Measurements from ENCODE around the gene TAX1BP3.
A peak's percentile ranks its signal among the peaks of the same experiment; 100 is the strongest.
"Not testable (repeated sequence)": the region's sequence is repeated elsewhere in the genome, so short reads cannot be mapped to it uniquely, and the experiment has no call there.

The TAX1BP3 gene

DNA sequence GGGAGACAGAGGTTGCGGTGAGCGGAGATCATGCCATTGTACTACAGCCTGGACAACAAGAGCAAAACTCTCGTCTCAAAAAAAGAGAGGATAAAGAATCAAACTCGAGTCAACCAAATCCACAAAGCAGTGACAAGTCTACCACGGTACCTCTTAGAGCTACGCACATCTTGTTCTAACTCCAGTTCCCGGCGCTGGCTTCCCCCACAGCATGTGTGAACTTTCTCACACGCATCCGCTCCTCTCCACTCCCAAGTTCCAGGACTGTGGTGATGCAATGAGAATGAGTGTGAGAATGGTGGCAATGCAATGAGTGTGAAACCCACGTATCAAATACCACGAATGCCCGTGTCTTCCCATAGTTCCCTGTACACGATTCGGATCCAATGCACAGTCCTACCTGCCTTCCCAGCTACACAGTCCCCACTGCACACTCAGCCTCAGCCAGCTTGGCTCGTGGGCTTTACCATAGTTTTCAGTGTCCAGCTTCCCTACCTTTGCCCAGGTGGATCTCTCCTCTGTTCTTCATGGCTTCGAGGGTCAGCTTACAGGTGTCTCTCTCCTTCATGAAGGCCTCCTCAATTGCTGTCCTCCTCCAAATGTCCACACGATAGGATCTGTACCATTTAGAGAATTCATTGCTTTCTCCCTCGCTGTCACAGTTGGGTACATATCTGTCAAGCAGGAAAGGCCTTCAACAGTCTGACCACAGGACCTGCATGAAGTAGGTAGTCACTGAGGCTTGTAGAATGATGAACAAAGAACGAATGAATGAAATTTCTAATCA lies 36.7 kb upstream of the TAX1BP3 start:
- DNase-seq (ENCODE audit: low read depth, low spot score): no peak
- H3K4me3 ChIP-seq (ENCODE audit: low read depth, low read length): no peak overlapping the region
- TF ChIP-seq, protein P1, sequence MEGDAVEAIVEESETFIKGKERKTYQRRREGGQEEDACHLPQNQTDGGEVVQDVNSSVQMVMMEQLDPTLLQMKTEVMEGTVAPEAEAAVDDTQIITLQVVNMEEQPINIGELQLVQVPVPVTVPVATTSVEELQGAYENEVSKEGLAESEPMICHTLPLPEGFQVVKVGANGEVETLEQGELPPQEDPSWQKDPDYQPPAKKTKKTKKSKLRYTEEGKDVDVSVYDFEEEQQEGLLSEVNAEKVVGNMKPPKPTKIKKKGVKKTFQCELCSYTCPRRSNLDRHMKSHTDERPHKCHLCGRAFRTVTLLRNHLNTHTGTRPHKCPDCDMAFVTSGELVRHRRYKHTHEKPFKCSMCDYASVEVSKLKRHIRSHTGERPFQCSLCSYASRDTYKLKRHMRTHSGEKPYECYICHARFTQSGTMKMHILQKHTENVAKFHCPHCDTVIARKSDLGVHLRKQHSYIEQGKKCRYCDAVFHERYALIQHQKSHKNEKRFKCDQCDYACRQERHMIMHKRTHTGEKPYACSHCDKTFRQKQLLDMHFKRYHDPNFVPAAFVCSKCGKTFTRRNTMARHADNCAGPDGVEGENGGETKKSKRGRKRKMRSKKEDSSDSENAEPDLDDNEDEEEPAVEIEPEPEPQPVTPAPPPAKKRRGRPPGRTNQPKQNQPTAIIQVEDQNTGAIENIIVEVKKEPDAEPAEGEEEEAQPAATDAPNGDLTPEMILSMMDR (IDR thresholded peaks at IDR 0.05; ENCODE audit: low read depth, low read length): no peak
- in situ Hi-C loops (cut with HindIII; ENCODE audit: low sequenced_read_pairs): no loop called here

DNA sequence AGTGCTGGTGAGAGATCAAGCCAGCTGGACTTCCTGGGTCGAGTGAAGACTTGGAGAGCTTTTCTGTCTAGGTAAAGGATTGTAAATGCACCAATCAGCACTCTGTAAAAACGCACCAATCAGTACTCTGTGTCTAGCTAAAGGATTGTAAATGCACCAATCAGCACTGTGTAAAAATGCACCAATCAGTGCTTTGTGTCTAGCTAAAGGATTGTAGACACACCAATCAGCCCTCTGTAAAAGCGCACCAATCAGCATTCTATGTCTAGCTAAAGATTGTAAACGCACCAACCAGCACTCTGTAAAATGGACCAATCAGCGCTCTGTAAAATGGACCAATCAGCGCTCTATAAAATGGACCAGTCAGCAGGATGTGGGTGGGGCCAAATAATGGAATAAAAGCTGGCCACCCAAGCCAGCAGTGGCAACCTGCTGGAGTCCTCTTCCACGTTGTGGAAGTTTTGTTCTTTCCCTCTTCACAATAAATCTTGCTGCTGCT lies 33.7 kb upstream of the TAX1BP3 start:
- in situ Hi-C loops (cut with HindIII; ENCODE audit: low sequenced_read_pairs); DNase-seq (ENCODE audit: low read depth, low spot score); H3K4me3 ChIP-seq (ENCODE audit: low read depth, low read length): not testable (repeated sequence)

GRCh38 chr17:3699951-3700350 lies 31.6 kb upstream of the TAX1BP3 start:
- DNase-seq (ENCODE audit: low read depth, low spot score): no peak
- no peak overlapping the region for H3K4me3 ChIP-seq (ENCODE audit: low read depth, low read length)
- in situ Hi-C loops (cut with HindIII; ENCODE audit: low sequenced_read_pairs): no loop called here
- TF ChIP-seq, protein P1 (IDR thresholded peaks at IDR 0.05; ENCODE audit: low read depth, low read length): no peak

DNA sequence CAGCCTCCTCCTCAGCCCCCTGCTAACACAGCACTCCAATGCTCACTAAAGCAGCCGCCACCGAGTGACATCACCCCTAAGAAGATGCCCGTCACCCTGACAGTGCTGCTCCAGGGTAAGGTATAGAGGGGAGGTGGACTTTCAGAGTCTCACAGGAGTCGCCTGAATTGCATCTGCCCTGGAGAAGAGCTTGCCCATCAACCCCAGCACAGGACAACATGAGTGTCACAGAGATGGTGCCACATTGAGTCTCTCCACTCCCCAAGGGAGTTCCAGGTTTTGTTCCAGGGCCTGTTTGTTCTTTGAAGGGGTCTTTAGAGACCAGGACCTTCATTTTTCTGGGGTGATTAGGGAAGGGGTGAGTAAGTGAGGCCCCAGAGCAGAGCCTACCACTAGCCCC lies 29.8 kb upstream of the TAX1BP3 start:
- no peak for DNase-seq (ENCODE audit: low read depth, low spot score)
- in situ Hi-C loops (cut with HindIII; ENCODE audit: low sequenced_read_pairs): no loop called here
- TF ChIP-seq, protein P1 (IDR thresholded peaks at IDR 0.05; ENCODE audit: low read depth, low read length): no peak
- no peak overlapping the region for H3K4me3 ChIP-seq (ENCODE audit: low read depth, low read length)

DNA sequence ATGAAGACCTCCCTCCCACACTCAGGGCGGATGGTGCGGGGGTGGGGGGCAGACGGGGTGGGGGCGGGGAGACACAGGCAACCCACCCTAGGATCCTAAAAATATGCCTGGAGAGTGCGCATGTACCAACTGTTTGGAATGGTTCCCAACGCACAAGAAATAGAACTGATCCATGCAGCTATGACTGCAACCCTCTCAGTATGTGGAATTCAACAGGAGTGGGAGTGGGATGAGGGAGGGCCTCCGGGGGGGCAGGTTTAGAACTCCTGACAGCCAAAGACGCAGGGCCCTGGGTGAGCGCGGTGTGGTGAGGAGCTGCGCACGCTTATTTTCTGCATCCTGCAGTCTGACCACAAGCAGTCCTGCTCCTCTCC lies 28.7 kb upstream of the TAX1BP3 start:
- no peak overlapping the region for H3K4me3 ChIP-seq (ENCODE audit: low read depth, low read length)
- no peak for DNase-seq (ENCODE audit: low read depth, low spot score)
- TF ChIP-seq, protein P1 (IDR thresholded peaks at IDR 0.05; ENCODE audit: low read depth, low read length): no peak
- in situ Hi-C loops (cut with HindIII; ENCODE audit: low sequenced_read_pairs): no loop called here

DNA sequence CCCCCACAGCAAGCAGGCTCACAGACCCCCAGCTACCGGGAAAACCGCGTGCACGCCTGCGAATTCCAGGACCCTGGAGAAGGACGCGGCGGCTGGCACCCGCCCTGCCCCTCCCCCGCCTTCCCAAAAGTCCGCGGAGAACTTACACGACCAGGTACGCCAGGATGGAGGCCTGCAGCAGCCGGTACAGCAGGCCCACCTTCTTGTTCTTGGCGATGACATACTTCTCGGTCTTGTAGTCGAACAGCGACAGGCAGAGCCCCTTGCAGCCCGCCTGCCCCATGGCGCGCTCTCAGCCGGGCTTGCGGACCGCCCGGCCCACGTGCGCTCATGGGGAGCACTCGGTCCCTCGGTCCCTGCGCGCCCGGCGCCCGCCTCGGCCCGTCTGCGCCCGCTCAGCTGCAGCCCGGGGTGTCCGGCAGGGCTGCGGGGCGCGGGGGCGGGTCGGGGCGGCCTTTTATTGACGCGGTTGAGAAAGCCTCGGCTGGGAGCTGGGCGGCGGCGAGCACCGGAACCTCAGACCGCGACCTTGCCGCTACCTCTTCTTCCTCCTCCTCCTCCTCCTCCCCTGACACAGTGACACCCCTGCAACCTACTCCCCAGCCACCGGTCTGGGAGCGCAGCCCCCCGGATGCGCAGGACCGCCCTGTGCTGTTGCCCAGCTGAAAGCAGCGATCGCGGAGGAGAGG lies 27.5 kb upstream of the TAX1BP3 start, which contains the start of gene P2RX5:
P2RX5 (minus strand) TSS at position 433 of the 689 bp plus-strand sequence; CDS start at position 283, 150 bp downstream.
- in situ Hi-C loops (cut with HindIII; ENCODE audit: low sequenced_read_pairs): no loop called here
- no peak for DNase-seq (ENCODE audit: low read depth, low spot score)
- TF ChIP-seq, protein P1 (IDR thresholded peaks at IDR 0.05; ENCODE audit: low read depth, low read length): no peak
- peak within 1 kb of the TSS; percentile 43 for H3K4me3 ChIP-seq (ENCODE audit: low read depth, low read length)
